ENCODE results near the gene GIGYF2. TPM values are rescaled to one million over a fixed set of nuclear protein-coding genes. Genes with fewer than 3 reads are reported as not detected.

GIGYF2 gene
- total and polyA plus RNA-seq, 4 experiments from 2014 or later, result 6.7 to 89.6 (median 59.0) TPM

DNA sequence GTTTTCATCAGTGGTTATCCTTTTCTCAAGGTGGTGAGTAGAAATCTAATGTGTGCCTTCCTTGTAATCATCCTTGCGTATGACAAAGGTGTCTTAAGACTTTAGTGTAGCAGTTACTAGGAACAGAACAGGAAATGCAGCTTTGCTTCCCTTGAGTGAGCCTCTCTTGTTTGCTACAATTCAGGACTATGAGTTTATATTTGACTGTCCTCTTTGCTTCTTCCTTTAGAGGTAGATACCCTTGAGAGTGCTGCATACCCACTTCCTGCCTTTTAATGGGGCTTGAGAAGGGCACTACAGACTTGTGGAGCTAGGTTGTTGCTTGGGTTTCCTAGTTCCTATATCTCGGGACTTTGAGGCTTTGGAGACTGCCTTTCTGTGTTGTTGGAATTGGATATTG lies 75.4 kb downstream of the GIGYF2 start:
- H3K36me3 Mint-ChIP-seq, result peaks cover 26 to 48% of the 10 kb centered on the region in 2 donors
- no peaks in the 10 kb centered on the region for H3K9me3 Mint-ChIP-seq
- peaks cover 22 to 30% (median 24%) of the 10 kb centered on the region in 4 donors for H3K4me1 Mint-ChIP-seq
- intact Hi-C loops (cut with micrococcal nuclease), result no loop called here
- H3K4me1 ChIP-seq (ENCODE audit: insufficient read depth, low read length), result peaks cover 23% of the 10 kb centered on the region
- peak overlapping the region in 3 of 8 donors; percentile 8 to 58 (median 23) for H3K4me3 Mint-ChIP-seq
- no peaks in the 10 kb centered on the region for H3K27me3 Mint-ChIP-seq
- peak overlapping the region in 5 of 7 donors; percentile 3 to 63 (median 49) for H3K27ac Mint-ChIP-seq
- no peaks in the 10 kb centered on the region for H3K9me3 ChIP-seq (ENCODE audit: control insufficient read depth in 1 of 2, low read length in 2 of 2)
- no peak overlapping the region for H3K27ac ChIP-seq (ENCODE audit: low read depth, low read length)
- DNase-seq, result no peak
- ChIA-PET CTCF (ENCODE audit: partially characterized antibody) (interaction anchor here (0.9 kb wide), 1 partner anchor 9 kb away, joined by 3 read pairs; no protein-coding TSS in a partner anchor), POLR2A (ENCODE audit: partially characterized antibody) (no interaction called here)
- no peaks in the 10 kb centered on the region for H3K27me3 ChIP-seq (ENCODE audit: insufficient read depth, low read length)
- H3K36me3 ChIP-seq (ENCODE audit: insufficient read depth, low read length), result no peaks in the 10 kb centered on the region
- H3K4me3 ChIP-seq (ENCODE audit: low read length in 2 of 2), result no peak overlapping the region

DNA sequence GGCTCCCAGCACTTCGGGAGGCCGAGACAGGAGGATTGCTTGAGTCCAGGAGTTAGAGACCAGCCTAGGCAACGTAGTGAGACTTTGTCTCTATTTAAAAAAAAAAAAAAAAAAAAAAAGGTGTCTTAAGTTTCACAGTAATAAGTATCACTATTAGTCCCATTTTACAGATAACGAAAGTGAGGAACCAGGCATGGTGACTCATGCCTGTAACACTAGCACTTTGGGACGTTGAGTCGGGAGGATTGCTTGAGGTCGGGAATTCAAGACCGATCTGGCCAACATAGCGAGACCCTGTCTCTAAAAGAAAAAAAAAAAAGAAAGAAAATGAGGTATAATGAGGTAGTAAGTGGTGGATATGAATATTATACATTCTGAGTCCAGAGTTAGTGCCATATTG lies 76.7 kb downstream of the GIGYF2 start:
- CTCF ChIA-PET (ENCODE audit: partially characterized antibody), result no interaction called here

DNA sequence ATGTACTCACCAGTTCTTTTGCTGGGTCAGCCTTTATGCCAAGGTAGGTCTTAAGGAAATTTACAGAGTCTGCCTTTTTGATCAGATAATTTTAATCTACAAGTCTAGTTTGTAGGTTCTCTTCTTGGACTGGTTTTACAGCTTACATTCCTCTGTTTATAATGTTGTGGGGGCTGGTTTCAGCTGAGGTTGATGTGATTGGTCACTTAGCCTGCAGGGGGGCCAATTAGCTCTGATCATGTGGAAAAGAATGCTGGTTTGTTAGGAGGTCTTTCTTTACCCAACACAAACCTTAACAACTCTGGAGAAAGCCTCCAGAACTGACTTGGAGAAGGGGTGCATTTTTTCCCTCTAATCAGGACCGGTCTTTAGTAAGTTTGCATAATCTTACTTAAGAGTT lies 79.3 kb downstream of the GIGYF2 start, which contains the start of gene KCNJ13:
Gene KCNJ13 (minus strand): TSS at position 131 of the 400 bp plus-strand sequence. CDS start 5,203 bp downstream, outside the sequence.
- no peak within 1 kb of the TSS for H3K4me3 ChIP-seq (ENCODE audit: low read length in 2 of 2)
- no peaks in the 10 kb centered on the region for H3K9me3 ChIP-seq (ENCODE audit: control insufficient read depth in 1 of 2, low read length in 2 of 2)
- H3K36me3 ChIP-seq (ENCODE audit: insufficient read depth, low read length), result no peaks in the 10 kb centered on the region
- CTCF ChIA-PET (ENCODE audit: partially characterized antibody), result interaction anchor here (1.2 kb wide), 1 partner anchor 8 kb away, joined by 3 read pairs; no protein-coding TSS in a partner anchor
- H3K27me3 ChIP-seq (ENCODE audit: insufficient read depth, low read length), result no peaks in the 10 kb centered on the region
- Mint-ChIP-seq H3K4me3 (no peak within 1 kb of the TSS), H3K36me3 (peaks cover 7 to 27% of the 10 kb centered on the region in 2 donors), H3K9me3 (no peaks in the 10 kb centered on the region), H3K27ac (peak within 1 kb of the TSS in 3 of 7 donors; percentile 22 to 67 (median 25)), H3K27me3 (no peaks in the 10 kb centered on the region), H3K4me1 (peaks cover 10 to 18% (median 15%) of the 10 kb centered on the region in 4 donors)
- no peak within 1 kb of the TSS for H3K27ac ChIP-seq (ENCODE audit: low read depth, low read length)
- no peak for DNase-seq
- intact Hi-C loops (cut with micrococcal nuclease), result no loop called here
- POLR2A ChIA-PET (ENCODE audit: partially characterized antibody), result no interaction called here
- peaks cover 18% of the 10 kb centered on the region for H3K4me1 ChIP-seq (ENCODE audit: insufficient read depth, low read length)

More for the DNA sequence above, 76.7 kb downstream of the GIGYF2 start:
- Mint-ChIP-seq H3K4me3 (no peak overlapping the region), H3K4me1 (peaks cover 20 to 35% (median 23%) of the 10 kb centered on the region in 4 donors), H3K9me3 (no peaks in the 10 kb centered on the region), H3K27ac (peak overlapping the region in 2 of 7 donors; percentile 7 to 39), H3K36me3 (peaks cover 15 to 45% of the 10 kb centered on the region in 2 donors), H3K27me3 (no peaks in the 10 kb centered on the region)
- POLR2A ChIA-PET (ENCODE audit: partially characterized antibody), result no interaction called here
- Histone ChIP-seq H3K4me3 (ENCODE audit: low read length in 2 of 2) (no peak overlapping the region), H3K9me3 (ENCODE audit: control insufficient read depth in 1 of 2, low read length in 2 of 2) (no peaks in the 10 kb centered on the region), H3K27ac (ENCODE audit: low read depth, low read length) (no peak overlapping the region), H3K4me1 (ENCODE audit: insufficient read depth, low read length) (peaks cover 23% of the 10 kb centered on the region), H3K36me3 (ENCODE audit: insufficient read depth, low read length) (no peaks in the 10 kb centered on the region), H3K27me3 (ENCODE audit: insufficient read depth, low read length) (no peaks in the 10 kb centered on the region)
- DNase-seq, result no peak
- intact Hi-C loops (cut with micrococcal nuclease), result no loop called here

DNA sequence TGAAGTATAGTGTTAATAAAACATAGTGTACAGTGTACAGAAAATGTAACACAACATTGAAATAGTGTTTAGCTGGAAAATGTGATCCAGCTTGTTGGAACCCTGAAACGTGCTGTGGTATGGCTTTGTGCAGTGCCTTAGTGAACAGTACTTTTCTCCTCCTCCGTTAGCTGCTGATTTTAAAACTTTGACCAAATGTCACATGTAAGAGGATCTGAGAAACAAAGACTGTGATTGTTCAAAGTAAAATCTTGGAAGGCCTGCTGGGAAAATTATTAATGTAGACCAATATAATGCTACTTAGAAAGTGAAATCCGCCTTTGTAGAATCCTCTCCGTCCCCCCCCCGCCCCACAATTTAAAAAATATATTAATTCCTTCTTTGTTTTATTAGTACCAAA lies 80.1 kb downstream of the GIGYF2 start:
- Mint-ChIP-seq H3K27ac (no peak overlapping the region), H3K36me3 (peaks cover 12 to 31% of the 10 kb centered on the region in 2 donors), H3K4me3 (no peak overlapping the region), H3K27me3 (no peaks in the 10 kb centered on the region), H3K9me3 (no peaks in the 10 kb centered on the region), H3K4me1 (peaks cover 11 to 18% (median 15%) of the 10 kb centered on the region in 4 donors)
- Histone ChIP-seq H3K27me3 (ENCODE audit: insufficient read depth, low read length) (no peaks in the 10 kb centered on the region), H3K27ac (ENCODE audit: low read depth, low read length) (no peak overlapping the region), H3K4me1 (ENCODE audit: insufficient read depth, low read length) (peaks cover 10% of the 10 kb centered on the region), H3K9me3 (ENCODE audit: control insufficient read depth in 1 of 2, low read length in 2 of 2) (no peaks in the 10 kb centered on the region), H3K36me3 (ENCODE audit: insufficient read depth, low read length) (no peaks in the 10 kb centered on the region), H3K4me3 (ENCODE audit: low read length in 2 of 2) (no peak overlapping the region)
- CTCF ChIA-PET (ENCODE audit: partially characterized antibody), result interaction anchor here (1.2 kb wide), 1 partner anchor 9 kb away, joined by 3 read pairs; no protein-coding TSS in a partner anchor
- POLR2A ChIA-PET (ENCODE audit: partially characterized antibody), result no interaction called here
- DNase-seq, result no peak
- intact Hi-C loops (cut with micrococcal nuclease), result no loop called here

DNA sequence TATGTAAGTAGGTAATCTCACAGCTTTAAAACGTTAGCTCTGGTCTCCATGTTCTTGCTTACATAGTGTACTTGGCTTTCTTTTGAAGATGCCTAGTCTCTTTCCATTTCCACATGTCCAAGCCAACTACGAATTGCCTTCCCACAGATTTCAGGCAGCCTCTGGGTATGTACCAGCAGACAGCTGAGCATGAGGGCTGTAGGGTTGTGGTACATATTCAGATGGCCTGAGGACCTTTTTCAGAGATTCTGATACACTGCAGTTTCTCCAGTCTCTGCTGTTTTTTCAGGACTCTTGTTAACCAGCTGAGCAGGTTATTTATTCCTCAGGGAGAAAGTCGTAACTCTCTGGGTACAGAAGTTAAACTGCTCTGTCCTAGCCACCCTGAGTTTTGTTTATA lies 82.3 kb downstream of the GIGYF2 start:
- H3K27me3 Mint-ChIP-seq, result no peaks in the 10 kb centered on the region
- CTCF ChIA-PET (ENCODE audit: partially characterized antibody), result no interaction called here
- POLR2A ChIA-PET (ENCODE audit: partially characterized antibody), result no interaction called here
- no peak overlapping the region for H3K4me3 ChIP-seq (ENCODE audit: low read length in 2 of 2)
- H3K9me3 Mint-ChIP-seq, result no peaks in the 10 kb centered on the region
- H3K4me1 Mint-ChIP-seq, result peaks cover 5 to 11% (median 7%) of the 10 kb centered on the region in 4 donors
- H3K4me3 Mint-ChIP-seq, result no peak overlapping the region
- no peaks in the 10 kb centered on the region for H3K36me3 ChIP-seq (ENCODE audit: insufficient read depth, low read length)
- no peak overlapping the region for H3K27ac Mint-ChIP-seq
- H3K4me1 ChIP-seq (ENCODE audit: insufficient read depth, low read length), result no peaks in the 10 kb centered on the region
- intact Hi-C loops (cut with micrococcal nuclease), result no loop called here
- H3K36me3 Mint-ChIP-seq, result peaks cover 18 to 34% of the 10 kb centered on the region in 2 donors
- no peaks in the 10 kb centered on the region for H3K27me3 ChIP-seq (ENCODE audit: insufficient read depth, low read length)
- no peak for DNase-seq
- H3K27ac ChIP-seq (ENCODE audit: low read depth, low read length), result no peak overlapping the region
- no peaks in the 10 kb centered on the region for H3K9me3 ChIP-seq (ENCODE audit: control insufficient read depth in 1 of 2, low read length in 2 of 2)

DNA sequence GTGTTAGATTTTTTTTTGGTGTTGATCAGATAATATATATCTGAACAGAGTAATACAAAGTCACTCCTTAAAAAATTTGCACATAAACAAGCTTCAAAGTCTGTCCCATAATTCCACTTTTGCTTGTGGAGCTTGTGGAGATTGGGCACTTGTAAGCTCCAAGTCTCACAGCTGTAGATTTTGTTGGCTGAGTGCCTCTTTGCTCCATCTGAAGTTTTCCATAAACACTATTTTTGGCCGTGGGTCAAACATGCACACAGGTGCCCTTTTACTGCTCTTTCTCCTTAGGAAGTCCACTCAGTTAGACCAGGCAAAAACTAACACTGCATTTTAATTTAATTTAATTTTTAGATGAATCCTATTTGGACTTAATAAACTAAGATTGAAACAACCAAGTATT lies 82.8 kb downstream of the GIGYF2 start:
- no peaks in the 10 kb centered on the region for H3K4me1 ChIP-seq (ENCODE audit: insufficient read depth, low read length)
- no peaks in the 10 kb centered on the region for H3K9me3 ChIP-seq (ENCODE audit: control insufficient read depth in 1 of 2, low read length in 2 of 2)
- H3K4me3 ChIP-seq (ENCODE audit: low read length in 2 of 2), result no peak overlapping the region
- no peak overlapping the region for H3K27ac Mint-ChIP-seq
- CTCF ChIA-PET (ENCODE audit: partially characterized antibody), result no interaction called here
- H3K27me3 ChIP-seq (ENCODE audit: insufficient read depth, low read length), result no peaks in the 10 kb centered on the region
- no peak overlapping the region for H3K4me3 Mint-ChIP-seq
- no peak for DNase-seq
- intact Hi-C loops (cut with micrococcal nuclease), result no loop called here
- no peaks in the 10 kb centered on the region for H3K9me3 Mint-ChIP-seq
- peaks cover 20 to 33% of the 10 kb centered on the region in 2 donors for H3K36me3 Mint-ChIP-seq
- no peaks in the 10 kb centered on the region for H3K27me3 Mint-ChIP-seq
- no peak overlapping the region for H3K27ac ChIP-seq (ENCODE audit: low read depth, low read length)
- no peaks in the 10 kb centered on the region for H3K36me3 ChIP-seq (ENCODE audit: insufficient read depth, low read length)
- peaks cover 5 to 11% (median 7%) of the 10 kb centered on the region in 4 donors for H3K4me1 Mint-ChIP-seq
- POLR2A ChIA-PET (ENCODE audit: partially characterized antibody), result no interaction called here

DNA sequence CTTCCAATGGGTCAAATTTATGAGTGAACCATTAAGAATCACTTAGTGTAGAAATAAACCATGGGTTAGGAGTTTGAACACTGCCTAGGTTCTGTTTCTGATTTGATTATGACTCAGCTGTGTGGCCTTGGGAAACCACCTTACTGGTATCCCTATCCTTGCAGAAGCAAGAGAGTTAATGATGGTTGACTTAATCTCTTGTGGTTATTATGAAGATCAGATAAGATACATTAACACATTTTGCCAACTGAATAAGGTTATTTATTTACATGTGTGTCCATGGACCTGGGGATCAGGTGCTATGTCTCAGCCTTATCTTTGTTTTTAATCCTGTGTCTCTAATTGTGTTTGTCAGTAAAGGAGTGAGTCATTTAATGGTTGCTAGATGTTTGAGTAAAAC lies 84.6 kb downstream of the GIGYF2 start:
- peaks cover 26 to 38% of the 10 kb centered on the region in 2 donors for H3K36me3 Mint-ChIP-seq
- Histone ChIP-seq H3K9me3 (ENCODE audit: control insufficient read depth in 1 of 2, low read length in 2 of 2) (no peaks in the 10 kb centered on the region), H3K36me3 (ENCODE audit: insufficient read depth, low read length) (no peaks in the 10 kb centered on the region), H3K27me3 (ENCODE audit: insufficient read depth, low read length) (no peaks in the 10 kb centered on the region), H3K4me1 (ENCODE audit: insufficient read depth, low read length) (no peaks in the 10 kb centered on the region), H3K27ac (ENCODE audit: low read depth, low read length) (no peak overlapping the region), H3K4me3 (ENCODE audit: low read length in 2 of 2) (no peak overlapping the region)
- ChIA-PET CTCF (ENCODE audit: partially characterized antibody) (no interaction called here), POLR2A (ENCODE audit: partially characterized antibody) (no interaction called here)
- no peaks in the 10 kb centered on the region for H3K27me3 Mint-ChIP-seq
- intact Hi-C loops (cut with micrococcal nuclease), result no loop called here
- H3K27ac Mint-ChIP-seq, result peak overlapping the region in 3 of 7 donors; percentile 31 to 85 (median 60)
- H3K4me1 Mint-ChIP-seq, result peaks cover 5 to 11% (median 8%) of the 10 kb centered on the region in 4 donors
- H3K4me3 Mint-ChIP-seq, result no peak overlapping the region
- peak; percentile 5 to 71 (median 17) for DNase-seq
- H3K9me3 Mint-ChIP-seq, result no peaks in the 10 kb centered on the region
